GM21619 (cell line): Measurements from ENCODE around the gene ZFHX3.

ENCODE experiments used
- ATAC-seq: cut with Tn5 transposase; IDR thresholded peaks from one replicate; pipeline ENCODE4 v1.9.1; 2021; ENCODE audit not compliant: unreplicated experiment

The ZFHX3 gene

DNA sequence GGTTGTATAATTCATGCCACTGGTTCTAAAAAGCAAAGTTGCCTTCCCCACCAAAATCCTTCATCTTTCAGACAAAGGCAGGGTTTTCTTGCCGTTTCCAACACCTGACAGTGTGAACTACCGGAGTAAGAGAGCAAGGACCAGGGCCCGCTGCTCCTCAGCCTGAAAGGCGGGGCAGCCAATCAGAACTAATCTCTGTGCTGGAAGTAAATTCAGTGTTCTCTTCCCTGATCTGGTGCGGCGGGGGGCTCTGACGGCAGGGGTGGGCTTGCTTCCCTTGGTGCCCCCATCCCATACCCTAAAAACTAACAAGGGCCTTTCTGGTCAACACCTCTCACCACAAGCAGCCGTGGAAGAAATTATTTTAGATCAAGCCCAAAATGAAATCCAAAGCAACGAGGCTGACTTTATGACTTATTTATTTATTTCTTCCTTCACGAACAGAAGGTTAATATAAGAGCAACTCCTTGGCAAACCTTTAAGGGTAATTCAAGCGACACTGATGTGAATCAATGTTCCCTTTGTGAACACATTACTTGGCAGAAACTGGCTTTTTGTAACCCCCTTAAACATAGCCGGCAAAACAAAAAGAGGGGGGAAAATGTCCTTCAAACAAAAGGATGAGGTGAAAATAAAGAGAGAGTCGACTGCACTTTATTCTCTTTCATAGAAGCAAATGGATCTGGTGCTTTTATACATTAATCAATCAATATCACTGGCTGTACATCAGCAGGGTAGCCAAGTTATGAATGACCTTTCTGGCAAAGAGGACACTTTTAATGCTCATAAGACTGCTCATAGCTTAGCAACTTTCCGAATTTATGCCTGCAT lies 189.9 kb downstream of the ZFHX3 start:
- no peak for ATAC-seq

DNA sequence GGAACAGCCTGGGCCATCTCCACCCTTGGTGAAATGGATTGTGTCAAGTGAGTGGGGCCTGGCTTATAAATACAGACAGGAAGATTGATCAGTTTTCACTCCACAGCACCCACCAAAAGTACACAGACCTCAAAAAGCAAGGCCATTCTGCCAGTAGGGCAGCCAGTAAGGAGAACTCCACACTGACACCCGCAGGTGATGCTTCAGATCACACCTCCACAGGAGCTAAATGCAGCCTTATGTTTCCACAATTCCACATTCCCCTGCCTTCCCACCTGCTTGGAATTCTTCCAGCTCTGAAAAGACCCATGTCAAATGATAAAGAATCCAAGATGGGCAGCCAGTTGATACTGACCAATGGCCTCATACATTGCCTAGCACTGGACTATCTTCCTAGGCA lies 191.1 kb downstream of the ZFHX3 start:
- no peak for ATAC-seq

DNA sequence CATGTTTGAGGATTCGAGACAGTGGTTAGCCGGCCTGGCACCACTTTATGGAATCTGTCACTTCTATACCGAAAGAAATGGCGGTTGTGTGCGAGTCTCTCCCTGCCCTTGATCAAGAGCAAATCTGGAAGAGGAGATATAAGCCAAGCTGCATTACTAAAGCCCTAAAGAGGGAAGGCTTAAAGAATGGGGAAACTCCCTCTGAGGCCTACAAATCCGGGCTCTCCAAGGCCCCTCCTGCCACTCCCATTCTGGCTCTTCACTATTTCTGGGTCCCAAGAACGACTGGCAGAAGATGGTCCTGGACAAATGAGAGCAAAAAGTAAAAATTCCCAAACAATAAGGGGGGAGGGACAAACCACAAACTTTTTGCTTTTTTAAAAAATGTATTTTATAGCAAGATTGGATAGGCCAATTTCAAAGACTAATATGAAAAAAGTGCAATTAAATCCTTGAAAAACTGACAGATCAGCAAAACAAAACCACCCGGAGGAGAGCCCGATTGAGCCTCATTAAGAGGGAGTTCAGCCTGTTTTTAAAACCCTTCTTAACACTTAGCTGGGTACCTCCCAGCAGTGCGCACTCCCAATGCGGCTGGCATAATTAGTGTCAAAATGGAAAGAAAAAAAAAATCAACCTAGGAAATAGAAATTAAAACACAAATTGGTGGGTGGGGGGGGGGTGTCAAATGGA lies 193.5 kb downstream of the ZFHX3 start:
- ATAC-seq, result no peak

DNA sequence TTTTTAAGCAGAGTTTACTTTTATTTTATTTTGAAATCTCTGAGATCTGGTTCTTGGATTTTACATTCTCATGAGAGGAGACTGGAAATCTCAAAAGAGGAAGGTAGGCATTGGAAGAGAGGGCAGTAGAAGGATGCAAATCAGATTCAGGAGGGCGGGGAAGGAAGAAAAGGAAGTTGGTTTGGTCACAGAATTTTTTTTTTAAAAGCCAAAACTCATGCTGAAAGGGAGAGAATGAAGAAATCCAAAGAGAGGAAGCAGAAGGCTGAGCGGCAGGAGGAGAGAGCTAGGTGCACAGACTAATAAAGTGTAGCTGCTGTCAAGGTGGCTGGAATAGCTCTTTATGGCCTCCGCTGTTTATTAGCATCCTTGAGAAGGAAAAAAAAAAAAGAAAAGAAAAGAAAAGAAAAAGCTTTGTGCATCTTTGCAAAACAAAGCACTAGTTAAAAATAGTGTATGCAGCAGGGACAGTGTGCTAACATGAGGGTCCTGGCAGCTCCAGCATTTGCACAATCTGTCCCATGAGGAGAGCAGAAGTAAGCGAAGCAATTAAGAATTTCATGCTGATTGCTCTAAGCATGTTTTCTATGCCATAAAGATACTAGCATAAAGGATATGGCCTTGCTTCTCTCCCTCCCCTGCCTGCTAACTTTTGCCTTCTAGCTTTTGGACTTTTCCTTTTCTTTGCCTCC lies 194.2 kb downstream of the ZFHX3 start:
- ATAC-seq, result no peak

DNA sequence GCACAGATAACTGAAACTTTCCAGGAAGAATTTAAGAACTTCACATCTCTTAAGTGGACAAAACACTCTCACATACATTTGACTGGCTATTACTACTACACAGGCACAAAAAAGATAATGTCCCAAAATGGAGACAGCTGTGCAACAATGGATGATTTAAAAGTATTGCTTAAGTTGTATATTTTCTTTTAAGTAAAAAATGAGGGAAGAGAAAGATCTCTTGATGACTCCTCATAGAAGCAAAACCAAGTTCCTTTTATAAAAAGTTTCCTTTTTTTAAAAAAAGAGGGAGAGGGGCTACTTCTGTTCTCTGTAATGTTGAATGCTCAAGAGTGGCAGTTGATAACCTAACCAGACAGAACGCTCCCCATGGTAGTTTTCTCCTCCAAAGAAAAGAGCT lies 195.5 kb downstream of the ZFHX3 start:
- no peak for ATAC-seq

DNA sequence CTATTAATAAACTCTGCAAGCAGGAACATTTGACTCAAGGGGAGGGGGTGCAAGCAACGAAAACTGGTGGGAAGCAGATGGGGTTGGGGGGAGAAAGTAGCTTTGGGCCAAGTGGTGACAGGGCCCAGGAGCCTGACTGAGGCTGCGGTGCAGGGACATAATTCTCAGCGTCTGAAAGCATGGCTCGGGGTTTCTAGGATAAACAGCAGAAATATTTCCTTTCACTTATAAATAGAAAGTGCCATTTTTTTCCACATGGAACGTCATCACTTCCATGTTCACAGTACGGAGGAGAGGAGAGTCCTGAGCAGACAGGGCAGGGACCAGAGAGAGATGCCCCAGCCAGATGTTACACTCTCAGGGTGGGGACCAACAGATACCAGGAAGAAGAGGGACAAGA lies 197.1 kb downstream of the ZFHX3 start:
- no peak for ATAC-seq

DNA sequence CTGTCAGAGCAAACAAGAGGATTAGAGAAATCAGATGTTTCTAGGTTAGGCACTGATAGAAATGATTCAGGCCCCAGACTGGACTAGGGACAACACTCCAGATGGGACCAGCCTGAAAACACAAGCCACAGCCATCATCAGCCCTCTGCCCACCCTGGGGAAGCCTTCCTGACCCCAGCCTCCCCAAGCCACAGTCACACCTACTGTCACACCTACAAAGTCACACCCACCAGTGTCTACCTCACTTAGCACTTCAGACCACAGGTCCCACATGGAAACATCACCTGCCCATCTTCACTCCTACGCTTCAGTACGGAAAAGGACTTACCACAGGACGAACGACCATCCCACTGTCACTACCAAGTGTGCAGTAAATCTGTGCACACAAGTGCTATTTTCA lies 197.9 kb downstream of the ZFHX3 start:
- ATAC-seq, result no peak

DNA sequence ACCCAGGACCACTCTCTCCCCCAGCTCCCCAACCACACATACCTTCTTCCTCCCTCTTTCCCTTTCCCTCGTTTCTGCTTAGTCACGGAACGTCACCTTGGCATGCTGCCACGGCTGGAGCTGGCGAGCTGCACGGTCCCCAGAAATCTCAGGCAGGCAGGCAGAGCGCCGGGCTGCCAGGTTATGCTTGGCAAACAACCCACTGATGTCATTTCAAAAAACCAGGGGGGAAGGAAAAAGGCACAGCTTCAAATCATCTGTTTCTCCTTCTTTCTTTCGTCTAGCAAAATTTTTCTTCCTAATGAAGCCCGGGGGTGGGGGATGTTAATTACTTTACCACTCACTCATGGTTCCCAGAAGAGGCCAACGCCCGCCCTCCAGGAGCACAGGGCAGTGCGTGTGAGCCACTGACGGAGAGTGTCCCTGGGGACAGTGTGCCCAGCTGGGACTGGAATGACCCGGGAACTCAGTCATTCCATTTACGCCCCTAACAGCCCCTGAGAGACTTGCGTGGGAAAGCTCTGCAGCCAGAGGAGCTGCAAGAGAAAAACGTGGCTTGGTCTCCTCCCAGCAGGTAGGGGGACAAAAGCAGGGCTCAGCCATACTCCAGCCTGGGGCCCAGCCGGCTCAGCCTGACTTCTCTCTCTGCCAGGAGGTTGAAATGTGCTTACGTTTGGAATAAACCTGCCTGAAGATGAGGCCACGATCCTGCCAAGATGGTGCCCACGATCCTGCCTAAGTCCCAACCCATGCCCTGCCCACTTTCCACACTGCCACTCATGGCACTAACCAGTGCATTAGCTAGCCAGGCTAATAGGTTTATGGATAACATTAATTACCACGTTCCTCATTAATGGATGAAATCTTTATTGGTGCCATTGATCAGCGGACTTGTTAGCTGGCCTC lies 198.9 kb downstream of the ZFHX3 start:
- no peak for ATAC-seq

DNA sequence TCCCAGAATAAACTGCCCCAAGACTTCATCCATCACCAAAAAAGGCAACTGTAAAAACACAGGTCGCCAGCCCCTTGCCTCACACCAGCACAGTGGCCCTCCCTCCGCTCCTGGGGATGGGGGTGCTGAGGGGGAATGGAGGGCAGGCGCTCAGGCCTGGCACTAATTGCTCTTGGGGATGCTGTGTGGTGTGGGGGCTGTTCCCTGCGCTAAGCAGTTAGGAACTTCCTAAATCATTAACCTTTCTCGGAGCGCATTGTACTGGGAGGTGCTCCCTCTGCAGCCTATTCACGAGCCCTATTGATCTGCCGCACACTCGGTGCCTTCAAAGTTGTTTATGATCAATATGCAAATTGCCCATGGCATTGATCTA lies 199.9 kb downstream of the ZFHX3 start:
- no peak for ATAC-seq

DNA sequence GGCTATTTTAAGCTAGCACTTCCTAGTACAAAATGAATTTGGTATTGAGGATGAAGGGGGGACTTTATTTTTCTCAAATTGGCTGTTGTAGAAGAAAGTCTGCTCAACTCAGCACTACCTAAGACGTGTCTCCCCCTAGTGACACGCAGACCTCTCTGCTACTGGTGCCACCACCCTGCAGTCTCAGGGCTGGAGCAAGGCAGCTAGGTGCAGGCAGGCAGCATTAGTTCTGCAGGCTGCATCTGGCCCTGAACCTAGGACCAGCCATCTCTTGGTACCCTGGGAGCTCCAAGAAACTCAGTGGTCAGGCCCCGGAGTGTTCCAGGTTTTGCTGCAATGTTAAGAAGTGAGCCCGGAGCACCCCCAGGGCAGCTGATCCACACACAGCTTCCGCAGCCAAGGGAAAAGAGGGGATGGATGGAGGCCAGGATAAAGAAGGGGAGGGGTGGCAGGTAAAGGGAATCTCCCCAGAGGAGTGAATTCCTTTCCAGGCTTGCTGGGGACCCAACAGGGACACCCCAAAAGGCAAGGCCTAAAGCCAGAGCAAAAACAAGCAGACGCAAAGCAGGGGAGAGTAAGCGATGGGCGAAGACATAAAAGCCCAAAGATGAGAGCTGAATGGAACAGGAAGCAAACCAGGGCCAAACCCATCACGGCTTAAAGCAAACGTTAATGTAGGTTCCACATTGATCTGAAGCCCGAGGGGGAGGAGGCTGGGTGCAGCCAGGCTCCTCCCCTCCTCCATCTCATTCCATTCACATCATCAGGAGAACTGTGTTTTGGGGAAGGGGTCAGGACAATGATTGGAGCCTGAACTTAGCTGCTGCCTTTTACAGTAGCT lies 200.5 kb downstream of the ZFHX3 start:
- ATAC-seq, result no peak

DNA sequence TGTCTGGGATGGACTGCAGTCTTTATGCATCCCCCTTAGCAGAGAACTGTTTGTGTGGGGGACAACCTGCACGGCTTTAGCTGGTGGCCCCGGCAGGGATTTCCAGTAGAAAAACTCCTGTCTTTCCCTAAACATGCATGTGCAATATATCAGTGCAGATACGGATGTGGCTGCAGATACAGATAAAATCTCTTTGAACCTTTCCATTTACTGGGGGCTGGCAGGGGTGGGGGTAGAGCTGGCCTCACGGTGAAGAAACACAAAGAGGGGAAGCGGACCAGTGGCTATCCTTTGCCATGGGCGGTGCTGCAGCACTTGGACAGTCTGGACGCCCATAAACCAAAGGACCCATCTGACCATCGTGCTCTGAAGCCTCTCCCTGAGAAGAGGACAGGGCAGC lies 201.3 kb downstream of the ZFHX3 start:
- ATAC-seq, result no peak

DNA sequence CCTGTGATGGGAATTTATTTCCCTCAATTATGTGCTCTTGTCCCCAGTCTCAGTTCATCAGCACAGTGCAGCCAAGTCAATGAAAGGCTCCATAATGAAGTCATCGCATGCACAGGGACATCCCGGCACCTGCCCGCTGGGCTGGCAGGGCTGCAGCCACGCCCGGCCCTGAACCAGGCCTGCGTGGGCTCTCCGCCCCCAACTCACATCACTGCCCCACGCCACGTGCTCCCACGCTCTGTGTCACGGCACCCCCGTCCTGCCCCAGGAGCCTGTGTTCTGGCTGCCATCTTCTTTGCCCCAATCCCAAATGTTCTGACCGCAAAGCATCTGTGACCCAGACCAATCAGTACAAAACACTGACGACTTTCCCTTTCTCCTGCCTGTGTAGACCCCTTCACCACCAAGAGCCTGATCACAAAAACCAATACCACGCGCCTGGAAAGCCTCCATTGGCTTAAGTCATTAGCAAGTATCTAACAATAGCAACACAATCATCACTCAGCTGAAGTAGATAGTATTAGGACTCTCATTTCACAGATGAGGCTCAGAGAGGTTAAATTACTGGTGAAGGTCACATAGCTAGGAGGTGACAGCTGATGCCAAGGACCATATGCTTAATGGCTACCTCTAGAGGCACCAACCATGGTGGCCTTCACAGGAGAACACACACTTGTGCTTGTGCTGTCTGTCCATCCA lies 202.5 kb downstream of the ZFHX3 start:
- ATAC-seq, result no peak

DNA sequence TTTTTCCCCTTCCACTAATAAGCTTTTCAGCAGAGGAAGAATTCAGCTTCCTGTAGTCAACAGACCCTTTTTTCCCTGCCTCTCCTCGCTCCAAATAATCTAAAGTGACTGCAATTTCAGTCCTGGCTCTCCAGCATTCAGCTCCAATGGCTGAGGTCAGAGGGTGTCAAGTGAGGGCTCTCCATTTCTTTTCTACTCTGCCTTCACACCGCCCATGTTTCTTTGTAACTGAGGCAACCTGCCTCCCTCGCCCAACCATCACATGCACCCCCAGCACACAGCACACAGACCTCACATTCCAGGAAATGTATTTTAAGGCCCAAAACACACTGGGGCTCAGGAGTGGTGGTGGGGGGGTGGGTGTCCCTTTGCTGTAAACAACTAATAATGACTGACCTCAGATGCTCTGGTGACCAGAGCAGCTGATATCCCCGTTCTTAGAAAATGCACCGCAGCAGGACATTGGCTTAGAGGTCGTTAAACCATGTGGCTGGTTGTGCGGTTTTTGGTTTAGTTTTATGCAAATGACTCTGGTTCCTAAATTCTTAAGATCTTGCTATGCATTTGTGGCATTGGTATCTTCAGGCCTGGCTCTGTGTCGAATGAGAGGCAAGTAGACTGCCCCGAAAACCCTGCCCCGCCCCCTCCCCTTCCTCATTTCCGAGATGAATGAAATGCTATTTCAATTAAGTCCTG lies 203.6 kb downstream of the ZFHX3 start:
- ATAC-seq, result peak; percentile 55

DNA sequence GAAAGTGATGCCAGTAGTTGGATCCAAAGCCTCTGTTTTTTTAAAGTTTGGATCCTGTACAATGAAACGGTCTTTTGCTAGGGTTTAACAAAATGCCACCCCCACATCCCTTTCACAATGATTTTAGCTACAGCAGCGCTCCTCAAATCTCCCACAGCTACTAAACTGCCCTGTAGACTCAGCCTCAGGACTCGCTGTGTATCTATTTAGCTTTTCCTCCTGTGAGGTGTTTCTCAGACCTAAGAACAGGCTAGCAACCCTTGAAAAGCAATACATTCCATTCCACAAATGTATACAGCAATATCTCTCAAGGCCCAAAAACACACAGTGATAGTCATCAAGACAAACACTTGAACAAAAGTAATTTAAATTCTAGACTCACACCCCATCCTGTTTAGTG lies 206.4 kb downstream of the ZFHX3 start:
- ATAC-seq, result no peak

DNA sequence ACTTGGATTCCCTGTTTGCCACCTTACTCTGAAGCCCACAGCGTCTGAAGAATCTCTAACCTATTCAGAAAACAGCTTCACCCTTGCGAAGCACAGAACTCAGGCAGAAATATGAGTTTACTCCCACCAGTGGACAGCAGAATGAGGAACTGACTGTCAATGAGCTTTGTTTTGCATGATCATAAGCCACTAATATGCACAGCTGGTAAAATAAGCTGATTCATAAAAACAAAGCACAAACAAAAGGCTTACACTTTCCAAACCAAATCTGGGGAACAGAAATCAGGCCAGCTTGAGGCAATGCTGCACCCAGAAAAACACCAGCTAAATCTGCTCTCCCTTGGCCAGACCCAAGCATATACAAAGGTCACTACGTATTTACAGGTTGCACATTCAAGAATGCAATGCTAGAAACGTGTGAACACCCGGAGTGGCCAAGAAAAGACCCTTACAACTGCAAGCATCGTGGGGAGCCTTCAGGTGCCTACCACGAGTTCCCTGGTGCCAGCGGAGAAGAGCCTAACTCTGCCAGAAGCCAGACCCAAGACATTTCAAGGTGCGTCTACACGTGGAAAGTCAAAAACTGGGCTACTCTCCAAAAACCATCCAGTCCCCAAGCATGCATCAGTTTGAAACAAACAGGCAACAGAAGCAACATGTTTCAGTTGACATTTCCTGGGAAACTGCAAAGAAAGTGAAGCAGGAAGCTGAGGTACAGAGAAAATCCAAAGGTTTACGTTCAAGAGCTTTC lies 207.1 kb downstream of the ZFHX3 start:
- no peak for ATAC-seq

DNA sequence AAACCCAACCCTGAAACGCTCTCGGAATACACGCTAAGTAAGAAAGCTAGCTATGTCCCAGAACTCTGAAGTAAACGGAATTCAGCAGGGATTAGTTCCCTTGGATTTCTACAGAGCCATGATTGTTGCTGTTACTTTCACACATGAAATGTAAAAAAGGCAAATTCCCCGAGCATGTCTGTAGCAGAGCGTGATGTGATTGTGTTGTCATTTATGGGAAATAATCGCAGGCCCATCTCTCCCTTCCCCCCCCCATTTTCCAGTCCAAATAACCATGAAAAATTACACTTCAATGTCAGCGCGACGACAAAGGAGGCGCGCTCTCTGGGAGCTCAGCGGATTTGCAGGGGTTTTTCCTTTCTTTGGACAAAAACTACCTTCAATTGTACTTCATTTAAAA lies 209.0 kb downstream of the ZFHX3 start:
- no peak for ATAC-seq

DNA sequence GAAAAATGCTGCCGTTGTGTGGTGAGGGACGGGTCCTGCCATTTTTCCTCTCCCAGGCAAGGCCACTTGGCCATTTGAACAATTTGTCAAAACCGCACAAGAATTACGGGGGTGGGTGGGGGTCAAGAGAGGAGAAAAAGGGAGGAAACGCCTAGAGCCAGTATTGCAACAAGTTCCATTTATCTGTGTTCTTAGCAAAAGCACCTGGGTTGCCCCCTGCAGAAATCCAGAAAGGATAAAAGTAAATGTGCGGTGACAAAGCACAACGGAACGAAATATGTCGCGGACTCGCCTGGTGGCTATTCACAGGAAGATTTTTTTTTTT lies 209.4 kb downstream of the ZFHX3 start:
- ATAC-seq, result no peak

DNA sequence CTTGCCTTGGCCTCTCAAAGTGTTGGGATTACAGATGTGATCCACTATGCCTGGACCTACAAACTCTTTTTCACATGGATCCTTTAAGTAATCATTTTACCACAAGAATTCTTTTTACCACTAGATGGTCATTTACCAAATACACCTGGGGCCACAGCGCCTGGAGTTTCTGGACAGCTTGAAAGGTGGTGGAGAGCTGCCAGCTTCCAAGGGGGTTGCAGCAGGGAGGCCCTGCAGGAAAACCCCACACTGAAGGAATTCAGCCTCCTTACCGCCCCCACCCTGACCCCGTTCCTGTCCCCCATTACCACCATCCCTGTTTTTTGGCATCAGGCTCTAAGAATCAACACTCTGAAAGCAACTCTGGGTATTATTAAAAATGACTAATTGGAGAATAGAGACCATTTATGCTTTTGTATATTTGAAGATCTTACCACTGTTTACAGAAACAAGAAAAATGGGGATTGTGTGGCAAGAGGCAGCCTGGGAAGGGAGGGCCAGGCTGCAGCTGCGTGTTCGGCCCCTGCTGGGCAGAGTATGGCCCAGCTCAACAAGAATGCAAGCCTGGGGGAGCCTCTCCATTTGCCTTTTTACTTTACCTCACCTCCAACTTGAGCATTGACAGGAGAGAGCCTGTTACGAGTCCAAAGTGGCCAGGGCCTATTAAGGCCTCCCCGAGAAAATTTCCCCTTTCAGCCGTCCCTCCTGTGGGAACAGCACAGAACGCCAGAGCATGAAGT lies 209.9 kb downstream of the ZFHX3 start:
- no peak for ATAC-seq
